H9 (cell line): ENCODE measurements around the gene SERTAD2. TPM values are rescaled to one million over a fixed set of nuclear protein-coding genes. Genes with fewer than 3 reads are reported as not detected.

Source experiments
- DNase-seq: peaks from one replicate; pipeline ENCODE4 v3.0.0-alpha.2; 2017
- H2AFZ ChIP-seq: one replicate; pipeline ENCODE4 v1.6.1; 2013; ENCODE audit warnings: mild to moderate bottlenecking, low read length, control low read depth, moderate library complexity
- H2AK5ac ChIP-seq: 2 replicates; pipeline ENCODE4 v1.6.1; 2013; ENCODE audit warnings: low read length, control low read depth, mixed read lengths; ENCODE audit not compliant: insufficient read length
- H2BK120ac ChIP-seq: one replicate; pipeline ENCODE4 v1.6.1; 2013; ENCODE audit warnings: low read depth, mild to moderate bottlenecking, low read length, control low read depth, inconsistent platforms; ENCODE audit not compliant: poor library complexity, severe bottlenecking
- H2BK12ac ChIP-seq: 2 replicates; pipeline ENCODE4 v1.6.1; 2013; ENCODE audit warnings: low read length, control low read depth, mixed read lengths, low read depth; ENCODE audit not compliant: insufficient read length
- H2BK15ac ChIP-seq: 2 replicates; pipeline ENCODE4 v1.6.1; 2013; ENCODE audit warnings: low read depth, low read length, control low read depth
- H2BK20ac ChIP-seq: one replicate; pipeline ENCODE4 v1.6.1; 2013; ENCODE audit warnings: low read depth, mild to moderate bottlenecking, low read length, control low read depth, inconsistent platforms; ENCODE audit not compliant: poor library complexity, severe bottlenecking
- H2BK5ac ChIP-seq: 2 replicates; pipeline ENCODE4 v1.6.1; 2013; ENCODE audit warnings: low read length, control low read depth, mixed read lengths; ENCODE audit not compliant: insufficient read length
- H3K14ac ChIP-seq: 2 replicates; pipeline ENCODE4 v1.6.1; 2013; ENCODE audit warnings: low read length, control low read depth; ENCODE audit not compliant: insufficient read depth
- H3K18ac ChIP-seq: 2 replicates; pipeline ENCODE4 v1.6.1; 2013; ENCODE audit warnings: low read depth, mild to moderate bottlenecking, mixed read lengths, low read length, control low read depth; ENCODE audit not compliant: insufficient read length
- H3K23ac ChIP-seq: 2 replicates; pipeline ENCODE4 v1.6.1; 2013; ENCODE audit warnings: low read length, control low read depth, mixed read lengths, low read depth; ENCODE audit not compliant: insufficient read length
- H3K23me2 ChIP-seq: 2 replicates; pipeline ENCODE4 v1.6.1; 2013; ENCODE audit warnings: low read depth, mild to moderate bottlenecking, mixed read lengths, low read length, control low read depth; ENCODE audit not compliant: insufficient read length, poor library complexity, severe bottlenecking
- H3K27ac ChIP-seq: 2 replicates; pipeline ENCODE4 v1.5.1; 2013; ENCODE audit warnings: low read length, control low read depth, mixed read lengths, low read depth; ENCODE audit not compliant: insufficient read length
- H3K27me3 ChIP-seq: 2 replicates; pipeline ENCODE4 v1.6.1; 2013; ENCODE audit warnings: low read length, control low read depth, inconsistent platforms; ENCODE audit not compliant: insufficient read depth
- H3K4ac ChIP-seq: 2 replicates; pipeline ENCODE4 v1.6.1; 2013; ENCODE audit warnings: low read depth, mild to moderate bottlenecking, control low read depth, inconsistent platforms, low read length, moderate library complexity
- H3K4me1 ChIP-seq: 2 replicates; pipeline ENCODE4 v1.6.1; 2013; ENCODE audit warnings: low read length, control low read depth, inconsistent platforms; ENCODE audit not compliant: insufficient read depth
- H3K4me2 ChIP-seq: 2 replicates; pipeline ENCODE4 v1.6.1; 2013; ENCODE audit warnings: low read length, control low read depth, mixed read lengths; ENCODE audit not compliant: insufficient read length, insufficient read depth
- H3K56ac ChIP-seq: 2 replicates; pipeline ENCODE4 v1.6.1; 2013; ENCODE audit warnings: low read depth, mild to moderate bottlenecking, mixed read lengths, low read length, control low read depth; ENCODE audit not compliant: insufficient read length
- H3K79me1 ChIP-seq: 2 replicates; pipeline ENCODE4 v1.6.1; 2013; ENCODE audit warnings: low read depth, mild to moderate bottlenecking, moderate library complexity, low read length, control low read depth, inconsistent platforms; ENCODE audit not compliant: insufficient read depth, poor library complexity, severe bottlenecking
- H3K79me2 ChIP-seq: 2 replicates; pipeline ENCODE4 v1.6.1; 2013; ENCODE audit warnings: low read length, control low read depth, inconsistent platforms; ENCODE audit not compliant: insufficient read depth
- H3K9ac ChIP-seq: 2 replicates; pipeline ENCODE4 v1.6.1; 2013; ENCODE audit warnings: low read length, control low read depth, mixed read lengths; ENCODE audit not compliant: insufficient read length; ENCODE audit errors: extremely low read depth
- H3K9me3 ChIP-seq: one replicate; pipeline ENCODE4 v1.6.1; 2013; ENCODE audit warnings: low read depth, low read length, inconsistent platforms; ENCODE audit not compliant: control insufficient read depth
- H3T11ph ChIP-seq: one replicate; pipeline ENCODE4 v1.6.1; 2013; ENCODE audit warnings: mild to moderate bottlenecking, low read length, control low read depth, inconsistent platforms
- H4K20me1 ChIP-seq: one replicate; pipeline ENCODE4 v1.6.1; 2013; ENCODE audit not compliant: control insufficient read depth, insufficient read length, insufficient read depth
- H4K5ac ChIP-seq: 2 replicates; pipeline ENCODE4 v1.6.1; 2013; ENCODE audit warnings: low read depth, mild to moderate bottlenecking, mixed read lengths, low read length, control low read depth; ENCODE audit not compliant: insufficient read length
- H4K8ac ChIP-seq: replicated peaks from 2 replicates; pipeline ENCODE4 v1.6.1; 2013; ENCODE audit warnings: low read length, control low read depth, mixed read lengths, low read depth; ENCODE audit not compliant: insufficient read length
- H4K91ac ChIP-seq: 2 replicates; pipeline ENCODE4 v1.6.1; 2013; ENCODE audit warnings: low read depth, mild to moderate bottlenecking, moderate library complexity, mixed read lengths, low read length, control low read depth; ENCODE audit not compliant: insufficient read length
- H3K27ac Mint-ChIP-seq, 3 experiments: 2 replicates in 2 of 3; 3 replicates in 1 of 3; pipeline ENCODE4 v1.8.0; 2020 to 2021; ENCODE audit warnings: mixed read lengths in 3 of 3, mild to moderate bottlenecking in 1 of 3, moderate library complexity in 1 of 3
- H3K27me3 Mint-ChIP-seq: 2 replicates; pipeline ENCODE4 v1.8.0; 2021; ENCODE audit warnings: low read depth, mild to moderate bottlenecking, moderate library complexity, mixed read lengths
- H3K36me3 Mint-ChIP-seq, 3 experiments: 2 replicates in 2 of 3; 3 replicates in 1 of 3; pipeline ENCODE4 v1.8.0; 2020 to 2021; ENCODE audit warnings: low read depth in 3 of 3, mixed read lengths in 3 of 3; ENCODE audit not compliant: insufficient read depth in 1 of 3
- H3K4me1 Mint-ChIP-seq, 2 experiments: 2 replicates each; pipeline ENCODE4 v1.8.0; 2020; ENCODE audit warnings: mixed read lengths in 2 of 2
- H3K4me3 Mint-ChIP-seq, 2 experiments: 2 replicates in 1 of 2; 3 replicates in 1 of 2; pipeline ENCODE4 v1.8.0; 2020 to 2021; ENCODE audit warnings: mild to moderate bottlenecking in 2 of 2, mixed read lengths in 2 of 2, moderate library complexity in 1 of 2
- H3K9me3 Mint-ChIP-seq, 2 experiments: 2 replicates in 1 of 2; 3 replicates in 1 of 2; pipeline ENCODE4 v1.8.0; 2020; ENCODE audit warnings: mild to moderate bottlenecking in 2 of 2, mixed read lengths in 2 of 2, moderate library complexity in 1 of 2
- CTCF ChIP-seq: fragments of 200-600 bp; sonication (generic); conservative IDR thresholded peaks from 3 replicates; pipeline ENCODE4 v1.8.0; 2021; ENCODE audit warnings: antibody characterized with exemption, mild to moderate bottlenecking
- WGBS: extraction: QIAGEN DNeasy Blood & Tissue Kit; methylation state at CpG from one replicate; pipeline ENCODE4 v1.1.7; 2013; ENCODE audit warnings: missing lambda C conversion rate, low lambda C conversion rate, mixed read lengths; ENCODE audit not compliant: insufficient read length; ENCODE audit errors: extremely low coverage; 5-methylcytosine and 5-hydroxymethylcytosine counted together
- total RNA-seq: library from RNA; stranded (reverse); gene quantifications from 2 replicates; pipeline ENCODE4 v1.2.1, GENCODE V29; 2021

The SERTAD2 gene
- total RNA-seq, 1 experiment from 2014 or later: 3.5 TPM

- peaks cover under 1 to 5% (median 2%) of the 10 kb centered on the region in 3 experiments; a peak in 4 of 7 replicates for H3K36me3 Mint-ChIP-seq
- H3K4me3 Mint-ChIP-seq: peak overlapping the region in 1 of 2 experiments; percentile 38; a peak in 1 of 5 replicates
- Histone ChIP-seq H3K4me1 (peaks cover 11% of the 10 kb centered on the region; the same call in 1 of the 2 replicates), H3K23ac (no peak overlapping the region), H4K91ac (no peak overlapping the region), H3K56ac (no peak overlapping the region), H3K9ac (no peak overlapping the region), H3K18ac (no peak overlapping the region), H2AFZ (no peak overlapping the region), H4K5ac (no peak overlapping the region), H2BK20ac (no peak overlapping the region), H3K27ac (no peak overlapping the region), H3K9me3 (no peaks in the 10 kb centered on the region), H3K4ac (no peak overlapping the region), H3T11ph (no peak overlapping the region), H2AK5ac (no peak overlapping the region), H4K8ac (no peak overlapping the region), H3K23me2 (peaks cover 6% of the 10 kb centered on the region), H2BK12ac (no peak overlapping the region), H3K4me2 (no peak overlapping the region), H3K14ac (no peak overlapping the region), H3K79me1 (no peaks in the 10 kb centered on the region), H4K20me1 (no peaks in the 10 kb centered on the region), H2BK120ac (no peak overlapping the region), H2BK5ac (no peak overlapping the region), H3K27me3 (peaks cover 5% of the 10 kb centered on the region; the same call in 1 of the 2 replicates), H2BK15ac (no peak overlapping the region), H3K79me2 (no peaks in the 10 kb centered on the region)
- WGBS: no CpG with 5 or more reads among the region's 10 CpGs
- H3K27ac Mint-ChIP-seq: no peak overlapping the region
- H3K27me3 Mint-ChIP-seq: peaks cover 35% of the 10 kb centered on the region
- peaks cover 76 to 80% of the 10 kb centered on the region in 2 experiments for H3K4me1 Mint-ChIP-seq
- DNase-seq: no peak
- no peak for TF ChIP-seq CTCF
- no peaks in the 10 kb centered on the region for H3K9me3 Mint-ChIP-seq
These were observed 12.1 kb downstream of the SERTAD2 start for GRCh38 chr2:64641599-64641998.
